H7 (cell line): ENCODE results near the gene NUDT14. TPM values are rescaled to one million over a fixed set of nuclear protein-coding genes. Genes with fewer than 3 reads are reported as not detected.

Source experiments
- DNase-seq: peaks from one replicate; pipeline ENCODE4 v3.0.0; 2012
- H3K27me3 ChIP-seq: 2 replicates; pipeline ENCODE4 v1.6.0; 2011; ENCODE audit warnings: mild to moderate bottlenecking, low read length; ENCODE audit not compliant: control insufficient read depth, insufficient read depth
- H3K36me3 ChIP-seq: replicated peaks from 2 replicates; pipeline ENCODE4 v1.5.1; 2011; ENCODE audit warnings: low read length; ENCODE audit not compliant: control insufficient read depth, insufficient read depth
- H3K4me3 ChIP-seq: 2 replicates; pipeline ENCODE4 v1.5.1; 2011; ENCODE audit warnings: low read depth, mild to moderate bottlenecking, control low read depth, low read length, moderate library complexity; ENCODE audit not compliant: insufficient read depth
- total RNA-seq: library from RNA; depleted of rRNA; stranded (reverse); fragments of >200 nt; shearing (Covaris generic); gene quantifications from 2 replicates; pipeline ENCODE4 v1.2.3, GENCODE V29; 2014

NUDT14 gene
- total RNA-seq, 1 experiment from 2014 or later = 33.6 TPM

DNA sequence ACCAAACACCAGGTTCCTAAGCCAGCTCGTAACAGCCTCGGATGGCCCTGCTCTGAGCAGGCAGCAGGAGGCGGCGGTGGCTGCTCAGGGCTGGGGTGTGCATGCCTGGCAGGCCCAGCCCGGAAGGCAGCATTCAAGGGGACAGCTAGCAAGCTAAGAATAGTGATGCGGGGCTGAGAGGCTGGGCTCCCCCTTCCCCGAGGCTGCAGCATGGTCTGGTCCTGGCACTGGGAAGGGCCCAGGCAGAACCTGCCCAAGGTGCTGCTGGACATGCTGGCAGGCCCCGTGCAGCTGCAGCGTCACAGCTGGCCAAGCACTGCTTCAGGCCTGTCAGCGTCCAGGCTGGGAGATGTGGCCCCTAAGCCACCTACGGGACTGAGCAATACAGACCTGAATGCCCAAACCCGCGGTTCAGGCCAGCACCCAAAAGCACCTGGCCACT is 26.4 kb upstream of the NUDT14 start:
- no peak overlapping the region for H3K4me3 ChIP-seq
- DNase-seq = peak; percentile 90
- H3K36me3 ChIP-seq = no peaks in the 10 kb centered on the region; the same call in 1 of the 2 replicates
- peaks cover 2% of the 10 kb centered on the region; the same call in 1 of the 2 replicates for H3K27me3 ChIP-seq

DNA sequence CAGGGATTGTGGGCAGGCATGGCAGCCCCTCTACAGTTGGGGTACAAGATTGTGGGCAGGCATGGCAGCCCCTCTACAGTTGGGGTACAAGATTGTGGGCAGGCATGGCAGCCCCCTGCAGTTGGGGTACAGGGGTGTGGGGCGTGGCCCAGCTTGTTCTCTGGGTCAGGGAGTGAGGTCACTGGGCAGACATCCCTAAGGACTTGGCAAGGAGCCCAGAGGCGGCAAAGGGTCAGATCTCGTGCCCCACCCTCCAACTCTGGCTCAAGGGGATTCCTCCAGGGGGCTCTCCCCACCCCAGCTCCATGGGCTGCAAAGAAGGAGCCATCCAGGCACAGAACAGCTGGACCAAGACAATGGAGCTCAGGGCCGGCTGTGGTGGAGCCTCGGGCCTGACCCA is 25.8 kb upstream of the NUDT14 start:
- no peaks in the 10 kb centered on the region; the same call in 1 of the 2 replicates for H3K36me3 ChIP-seq
- no peak overlapping the region for H3K4me3 ChIP-seq
- H3K27me3 ChIP-seq = peaks cover 2% of the 10 kb centered on the region; the same call in 1 of the 2 replicates
- DNase-seq = no peak

DNA sequence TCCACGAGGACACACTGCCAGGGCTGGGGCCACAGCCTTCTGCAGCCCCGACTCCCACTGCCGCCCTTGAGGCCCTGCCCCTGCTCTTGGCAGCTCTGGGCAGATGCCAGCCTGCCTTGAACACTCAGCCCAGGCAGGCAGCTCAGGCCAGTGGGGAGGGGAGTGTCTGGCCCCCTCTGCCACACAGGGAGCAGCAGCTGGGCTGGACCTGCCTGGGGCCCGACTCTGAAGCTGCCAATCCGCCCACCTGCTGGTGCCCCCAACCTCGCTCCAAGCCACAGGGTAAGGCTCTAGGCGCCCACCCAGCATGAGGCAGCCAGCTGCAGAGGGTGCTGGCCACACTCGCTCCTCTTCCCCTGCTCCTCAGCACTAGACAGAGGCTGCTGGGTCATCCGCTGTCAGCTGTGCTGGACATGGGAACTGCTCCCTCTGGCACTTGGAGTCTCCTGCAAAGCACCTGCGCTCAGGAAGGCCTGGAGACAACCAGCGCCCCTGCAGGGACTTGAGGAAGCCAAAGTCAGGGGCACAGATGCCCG is 24.6 kb upstream of the NUDT14 start:
- no peak overlapping the region for H3K4me3 ChIP-seq
- H3K36me3 ChIP-seq = no peaks in the 10 kb centered on the region; the same call in 1 of the 2 replicates
- peaks cover 2% of the 10 kb centered on the region; the same call in 1 of the 2 replicates for H3K27me3 ChIP-seq
- peak; percentile 79 for DNase-seq

DNA sequence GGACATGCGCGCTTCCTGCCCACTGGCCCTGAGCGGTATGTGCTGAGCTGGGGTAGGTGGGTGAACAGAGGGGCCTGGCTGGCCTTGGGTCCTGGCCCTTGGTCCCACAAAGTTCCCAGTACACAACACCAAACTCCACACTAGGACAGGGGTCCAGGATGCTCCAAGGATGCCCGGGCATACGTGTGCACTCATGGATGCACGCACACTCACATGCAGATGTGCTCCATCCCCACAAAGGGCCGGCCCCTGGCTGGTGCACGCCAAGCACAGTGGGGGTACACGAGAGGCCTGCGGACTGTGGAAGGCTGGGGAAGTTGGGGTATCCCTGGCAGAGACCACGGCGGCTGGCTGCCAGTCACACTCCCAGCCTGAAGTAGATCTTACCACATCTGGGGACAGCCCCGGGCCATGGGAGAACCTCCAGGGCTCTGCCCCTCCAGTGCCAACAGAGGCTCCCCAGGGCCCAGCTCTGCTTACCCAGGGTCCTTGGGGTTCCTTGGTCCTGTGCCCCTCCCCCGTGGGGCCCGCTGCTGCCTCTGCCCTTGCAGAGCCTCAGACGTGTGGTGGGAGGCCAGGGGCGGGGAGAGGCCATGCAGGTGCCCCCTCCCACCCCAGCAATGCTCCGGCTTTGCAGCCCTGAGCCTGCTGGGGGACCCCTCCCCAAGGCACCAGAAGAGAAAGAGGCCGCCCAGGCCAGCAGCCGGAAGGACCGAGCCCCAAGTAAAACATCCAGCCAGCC is 24.0 kb upstream of the NUDT14 start:
- H3K36me3 ChIP-seq = no peaks in the 10 kb centered on the region; the same call in 1 of the 2 replicates
- no peak for DNase-seq
- H3K27me3 ChIP-seq = peaks cover 2% of the 10 kb centered on the region; the same call in 1 of the 2 replicates
- no peak overlapping the region for H3K4me3 ChIP-seq

DNA sequence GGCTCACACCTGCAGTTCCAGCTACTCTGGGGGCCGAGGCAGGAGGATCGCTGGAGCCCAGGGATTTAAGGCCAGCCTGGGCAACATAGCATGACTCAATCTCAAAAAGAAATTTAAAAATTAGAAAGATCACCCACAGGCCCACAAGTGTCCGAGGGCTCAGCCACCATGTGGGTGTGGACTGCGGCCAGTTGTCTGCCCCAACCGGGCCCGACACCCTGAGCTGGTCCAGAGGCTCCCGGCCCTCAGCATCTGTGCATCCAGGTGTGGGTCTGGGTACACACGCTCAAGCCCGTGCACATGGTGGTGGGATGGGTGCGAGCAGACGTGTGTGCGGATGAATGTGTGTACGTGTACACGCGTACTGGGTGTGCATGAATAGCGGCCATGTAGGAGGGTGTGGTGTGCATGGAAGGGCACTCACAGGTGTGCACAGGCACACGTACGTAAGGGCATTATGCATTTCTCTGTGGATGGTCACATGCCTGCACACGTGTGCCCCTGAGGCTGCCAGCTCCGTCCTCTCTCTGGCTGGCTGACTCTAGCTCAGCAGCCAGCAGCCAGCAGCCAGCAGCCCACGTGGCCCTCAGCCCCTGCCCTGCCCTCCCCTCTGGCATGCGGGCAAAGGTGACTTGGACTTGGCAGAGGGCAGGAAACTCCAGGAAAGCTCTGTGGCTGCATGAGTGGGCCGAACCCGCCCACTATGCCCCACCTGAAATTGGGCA is 23.3 kb upstream of the NUDT14 start:
- Histone ChIP-seq H3K36me3 (no peaks in the 10 kb centered on the region), H3K27me3 (peaks cover 2% of the 10 kb centered on the region; the same call in 1 of the 2 replicates)

DNA sequence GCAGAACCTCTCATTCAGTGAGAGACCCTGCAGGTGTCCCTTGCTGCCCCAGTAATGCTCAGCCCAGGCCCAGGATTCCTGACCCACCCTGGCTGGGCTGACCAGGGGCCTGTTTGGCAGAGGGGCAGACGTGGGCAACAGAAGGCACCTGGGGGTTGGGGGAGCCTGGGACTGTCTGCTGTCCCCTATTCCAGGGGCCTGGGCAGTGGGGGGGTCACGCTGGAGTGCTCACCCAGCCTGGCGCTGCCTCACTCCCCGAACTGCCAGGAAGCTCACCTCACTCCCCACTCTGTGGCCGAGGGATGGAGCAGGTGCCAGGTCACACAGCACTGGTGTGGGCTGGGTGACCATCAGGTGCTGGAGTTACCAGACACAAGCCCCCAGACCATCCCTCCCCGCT is 22.6 kb upstream of the NUDT14 start:
- H3K36me3 ChIP-seq = no peaks in the 10 kb centered on the region
- H3K27me3 ChIP-seq = peaks cover 2% of the 10 kb centered on the region; the same call in 1 of the 2 replicates
- DNase-seq = no peak
- no peak overlapping the region for H3K4me3 ChIP-seq

More for the DNA sequence above, 23.3 kb upstream of the NUDT14 start:
- no peak overlapping the region for H3K4me3 ChIP-seq
- DNase-seq = no peak

DNA sequence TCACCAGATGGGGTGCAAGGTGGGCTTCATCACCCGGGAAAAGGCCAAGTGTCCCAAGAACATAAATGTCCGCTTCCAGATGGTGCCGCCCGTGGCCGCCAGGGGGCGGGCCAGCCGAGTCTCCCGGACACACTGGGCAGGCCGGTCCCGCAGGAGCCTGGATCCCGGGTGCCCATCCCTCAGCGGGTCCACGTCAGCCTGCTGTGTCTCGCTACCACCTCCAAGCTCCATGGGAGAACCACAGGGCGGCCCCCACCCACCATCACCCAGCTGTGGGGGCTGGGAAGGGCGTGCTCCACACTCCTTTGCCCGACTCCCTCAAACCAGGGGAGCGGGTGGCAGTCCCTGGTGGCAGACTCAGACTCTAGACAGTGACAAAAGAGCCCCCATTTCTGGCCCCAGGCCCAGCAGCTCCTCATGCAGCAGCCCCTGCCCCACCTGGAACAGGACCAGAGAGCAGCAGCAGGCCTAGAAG is 22.0 kb upstream of the NUDT14 start:
- DNase-seq = peak; percentile 97
- Histone ChIP-seq H3K4me3 (no peak overlapping the region), H3K36me3 (no peaks in the 10 kb centered on the region), H3K27me3 (peaks cover 4% of the 10 kb centered on the region)

DNA sequence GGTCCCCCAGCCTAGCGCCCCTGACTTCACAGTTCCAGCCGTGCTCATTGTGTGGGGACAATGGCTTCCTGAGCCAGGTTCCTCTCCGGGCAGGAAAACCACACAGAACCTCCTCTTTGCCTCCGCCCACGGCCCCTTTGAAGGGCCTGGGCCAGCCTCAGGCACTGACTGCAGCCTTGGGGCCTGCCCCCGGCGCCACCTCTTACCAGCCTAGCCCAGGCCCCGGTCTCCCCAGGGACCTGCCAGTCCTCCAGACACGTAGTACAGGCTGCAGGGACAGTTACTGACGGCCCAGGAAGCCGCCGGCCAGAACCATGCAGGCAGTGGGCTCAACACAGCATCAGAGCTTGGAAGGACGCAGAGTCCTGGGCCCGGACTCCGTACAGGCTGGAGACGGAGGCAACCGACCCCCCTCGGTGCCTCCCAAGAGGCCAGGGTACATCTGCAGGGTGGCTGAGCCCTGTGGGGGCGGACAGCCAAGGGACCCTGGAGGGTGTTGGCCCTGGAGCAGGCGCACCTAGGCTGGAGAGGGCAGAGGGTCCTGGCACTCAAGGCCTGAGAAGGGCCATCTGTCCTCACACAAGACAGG is 20.9 kb upstream of the NUDT14 start:
- Histone ChIP-seq H3K27me3 (peaks cover 5% of the 10 kb centered on the region), H3K4me3 (no peak overlapping the region), H3K36me3 (no peaks in the 10 kb centered on the region)
- DNase-seq = no peak

DNA sequence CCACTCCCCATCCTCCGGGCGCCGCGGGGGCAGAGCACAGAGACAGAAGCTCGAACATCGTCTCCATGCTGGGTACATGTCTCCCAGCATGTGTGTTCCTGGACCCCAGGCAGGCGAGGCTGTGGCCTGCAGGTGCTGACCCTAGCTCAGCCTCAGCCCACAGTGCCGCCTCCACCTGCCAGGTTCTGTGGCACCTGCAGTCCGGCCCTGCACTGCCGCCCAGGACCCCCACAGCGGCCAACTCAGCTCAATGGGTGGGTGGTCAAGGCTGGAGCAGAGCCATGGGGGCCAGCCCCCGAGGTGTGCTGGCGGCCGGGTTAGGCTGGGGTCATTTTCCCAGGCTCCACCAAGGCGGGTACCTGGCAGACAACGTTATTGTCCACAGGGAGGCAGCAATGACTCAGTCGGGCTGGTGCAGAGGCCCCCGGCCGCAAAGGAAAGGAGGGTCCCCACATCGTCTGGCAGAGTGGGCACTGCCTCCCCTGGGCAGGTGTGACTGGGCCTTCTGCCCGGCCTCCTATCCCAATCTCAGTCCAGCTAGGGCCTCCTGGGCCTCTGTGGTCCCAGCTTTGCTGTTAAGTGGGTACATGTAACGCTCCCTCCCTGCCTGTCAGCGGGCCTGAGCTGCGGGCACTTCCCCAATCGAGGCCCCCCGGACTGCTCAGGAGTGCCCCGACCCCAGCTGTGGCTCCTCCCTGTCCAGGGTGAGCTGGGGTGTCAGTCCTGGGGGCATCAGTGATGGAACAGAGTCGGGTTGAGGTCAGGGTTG is 20.2 kb upstream of the NUDT14 start:
- peak; percentile 90 for DNase-seq
- H3K36me3 ChIP-seq = no peaks in the 10 kb centered on the region
- no peak overlapping the region for H3K4me3 ChIP-seq
- H3K27me3 ChIP-seq = peaks cover 5% of the 10 kb centered on the region

DNA sequence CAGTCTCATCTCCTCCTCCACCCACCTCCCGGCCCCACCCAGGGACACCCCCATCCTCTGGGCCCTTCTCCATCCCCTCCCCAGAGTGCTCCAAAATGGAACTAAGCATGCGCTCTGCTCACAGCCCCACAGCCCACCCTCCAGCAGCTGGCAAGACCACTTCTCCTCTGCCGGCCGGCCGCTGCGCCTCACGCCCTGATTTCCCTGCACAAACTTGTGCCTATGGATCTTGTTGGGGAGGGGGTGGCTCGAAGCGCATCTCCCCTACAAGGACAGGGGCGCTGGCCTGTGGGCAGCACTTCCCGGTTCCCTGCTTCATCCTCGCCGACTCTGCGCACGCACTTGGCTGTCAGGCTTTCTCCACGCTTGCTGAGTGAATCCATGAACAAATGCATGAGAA is 19.5 kb upstream of the NUDT14 start:
- H3K4me3 ChIP-seq = no peak overlapping the region
- DNase-seq = no peak
- H3K27me3 ChIP-seq = peaks cover 5% of the 10 kb centered on the region
- no peaks in the 10 kb centered on the region for H3K36me3 ChIP-seq

DNA sequence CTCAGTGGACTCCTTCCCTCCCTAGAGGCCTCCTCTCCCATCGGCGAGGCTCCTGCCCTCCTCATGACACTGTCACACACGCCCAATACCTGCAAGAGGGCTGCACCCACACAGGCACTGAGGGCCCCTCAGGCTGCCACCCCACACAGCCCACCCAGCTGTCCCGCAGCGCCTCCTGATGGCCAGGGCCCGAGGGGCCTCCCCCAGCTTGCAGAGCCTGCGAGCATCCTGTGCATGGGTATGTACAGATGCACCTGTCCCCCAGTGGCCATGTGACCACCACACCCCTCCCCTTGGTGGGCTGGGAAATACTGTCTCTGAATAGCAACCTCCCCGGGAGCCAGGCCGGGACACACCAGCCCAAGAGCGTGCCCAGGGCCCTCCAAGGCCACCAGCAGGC is 19.0 kb upstream of the NUDT14 start:
- Histone ChIP-seq H3K36me3 (no peaks in the 10 kb centered on the region), H3K4me3 (no peak overlapping the region), H3K27me3 (peaks cover 5% of the 10 kb centered on the region)
- DNase-seq = no peak

DNA sequence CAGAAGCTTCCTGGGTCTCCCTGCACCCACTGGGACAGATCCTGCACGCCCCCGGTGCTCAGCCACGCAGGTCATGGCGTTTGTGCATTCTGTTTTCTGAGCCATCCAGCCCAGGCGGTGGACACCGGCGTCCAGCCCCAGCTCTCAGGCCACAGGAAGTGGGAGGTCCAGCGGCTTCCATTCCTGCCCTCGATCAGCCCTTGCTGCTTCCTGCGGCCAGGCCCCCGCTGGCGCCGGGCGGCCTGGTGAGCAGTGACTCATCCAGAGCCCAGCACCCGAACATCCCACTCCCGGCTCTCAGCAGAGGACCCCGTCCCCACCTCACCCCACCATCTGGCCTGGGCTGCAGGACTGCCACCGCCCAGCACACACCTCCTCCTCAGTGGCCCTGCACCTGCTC is 18.0 kb upstream of the NUDT14 start:
- H3K27me3 ChIP-seq = peaks cover 5% of the 10 kb centered on the region
- no peaks in the 10 kb centered on the region for H3K36me3 ChIP-seq
- H3K4me3 ChIP-seq = no peak overlapping the region
- no peak for DNase-seq

DNA sequence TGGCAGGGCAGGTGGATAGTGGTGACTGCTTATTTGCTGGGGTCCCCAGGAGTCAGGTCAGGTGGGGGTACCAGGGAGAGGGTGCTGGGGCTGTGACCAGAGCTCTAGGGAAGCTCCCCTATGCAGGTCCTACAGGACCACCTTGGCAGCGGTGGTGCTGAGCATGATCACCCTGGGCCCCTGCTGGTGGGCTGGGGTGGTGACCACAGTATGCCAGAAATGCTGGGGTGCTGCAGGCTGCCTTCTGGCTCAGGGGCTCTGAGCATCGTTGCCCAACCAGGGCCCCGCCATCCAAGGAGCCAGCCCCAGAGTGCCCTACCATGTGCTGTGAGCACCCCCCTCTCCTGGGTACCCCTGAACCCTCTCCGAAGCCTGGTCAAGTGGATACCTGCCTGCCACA is 17.5 kb upstream of the NUDT14 start:
- H3K4me3 ChIP-seq = no peak overlapping the region
- DNase-seq = peak; percentile 79
- no peaks in the 10 kb centered on the region for H3K36me3 ChIP-seq
- H3K27me3 ChIP-seq = peaks cover 5% of the 10 kb centered on the region

DNA sequence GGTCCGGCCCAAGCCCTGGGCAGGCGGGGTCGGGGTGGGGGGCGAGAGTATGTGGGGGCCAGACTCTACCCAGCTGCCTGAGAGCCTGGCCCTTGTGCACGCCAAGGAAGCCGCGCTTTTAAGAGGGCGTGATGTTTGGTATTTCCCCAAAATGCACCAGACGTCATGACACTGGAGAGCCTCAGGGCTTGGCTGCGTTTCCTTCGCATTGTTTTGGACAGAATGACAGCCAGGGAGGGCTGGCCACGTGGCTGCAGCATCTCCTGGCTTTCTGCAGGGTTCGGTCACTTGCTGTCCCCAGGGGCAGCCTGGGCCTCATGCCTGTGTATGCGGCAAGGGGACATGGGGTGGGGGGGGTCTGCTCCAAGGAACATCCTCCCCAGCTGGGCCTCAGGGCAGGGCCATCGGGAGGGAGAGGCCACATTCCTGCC is 16.1 kb upstream of the NUDT14 start:
- Histone ChIP-seq H3K4me3 (no peak overlapping the region), H3K27me3 (peaks cover 3% of the 10 kb centered on the region; the same call in 1 of the 2 replicates), H3K36me3 (no peaks in the 10 kb centered on the region)
- no peak for DNase-seq
